CD14-positive monocyte (primary cell): ENCODE results near the gene GRIA3. TPM values are rescaled to one million over a fixed set of nuclear protein-coding genes. Genes with fewer than 3 reads are reported as not detected.
"Not testable (repeated sequence)": the region's sequence is repeated elsewhere in the genome, so short reads cannot be mapped to it uniquely, and the experiment has no call there.

ENCODE experiments used
- DNase-seq, 3 donors: peaks; one replicate each; pipeline ENCODE4 v3.0.0-alpha.2; 2011 to 2022
- H2AFZ ChIP-seq: 2 replicates; pipeline ENCODE4 v1.6.0; 2012; ENCODE audit warnings: mild to moderate bottlenecking, low read depth, low read length, inconsistent platforms; ENCODE audit not compliant: insufficient read depth, poor library complexity, severe bottlenecking
- H3K27ac ChIP-seq, 2 donors: 1 replicate in 1 of 2; 2 replicates in 1 of 2; pipeline ENCODE4 v1.5.1; 2012 to 2013; ENCODE audit warnings: low read length in 2 of 2, control low read depth in 1 of 2, inconsistent platforms in 1 of 2, low read depth in 1 of 2, mild to moderate bottlenecking in 1 of 2
- H3K27me3 ChIP-seq, 2 donors: one replicate each; pipeline versions ENCODE4 v1.6.0 to v1.6.1; 2011 to 2013; ENCODE audit warnings: low read length in 2 of 2; ENCODE audit not compliant: control insufficient read depth in 2 of 2, insufficient read depth in 2 of 2
- H3K36me3 ChIP-seq, 2 donors: replicated peaks in 1 of 2; 1 replicate in 1 of 2; 2 replicates in 1 of 2; pipeline versions ENCODE4 v1.5.1 to v1.6.1; 2012 to 2013; ENCODE audit warnings: low read length in 2 of 2, control low read depth in 1 of 2, inconsistent platforms in 1 of 2, mild to moderate bottlenecking in 1 of 2; ENCODE audit not compliant: insufficient read depth in 2 of 2, control insufficient read depth in 1 of 2
- H3K4me1 ChIP-seq, 2 donors: 1 replicate in 1 of 2; 2 replicates in 1 of 2; pipeline versions ENCODE4 v1.5.1 to v1.6.1; 2012 to 2013; ENCODE audit warnings: low read length in 2 of 2, control low read depth in 1 of 2, inconsistent platforms in 1 of 2, mild to moderate bottlenecking in 1 of 2, moderate library complexity in 1 of 2; ENCODE audit not compliant: insufficient read depth in 2 of 2, control insufficient read depth in 1 of 2
- H3K4me2 ChIP-seq: replicated peaks from 2 replicates; pipeline ENCODE3; 2012; ENCODE audit warnings: low read length, moderate library complexity, mild to moderate bottlenecking; ENCODE audit not compliant: poor library complexity, severe bottlenecking; ENCODE audit errors: extremely low read depth
- H3K4me3 ChIP-seq, 3 experiments: fragments of 200-600 bp in 1 of 3; sonication (generic) in 1 of 3; replicated peaks in 1 of 3; 1 replicate in 2 of 3; 2 replicates in 1 of 3; pipeline ENCODE4 v1.5.1; 2011 to 2013; ENCODE audit warnings: low read length in 3 of 3, mild to moderate bottlenecking in 3 of 3, control low read depth in 2 of 3, low read depth in 2 of 3, inconsistent platforms in 1 of 3, moderate library complexity in 1 of 3
- H3K79me2 ChIP-seq: 2 replicates; pipeline ENCODE4 v1.6.0; 2012; ENCODE audit warnings: mild to moderate bottlenecking, control low read depth, inconsistent platforms, low read length, moderate library complexity; ENCODE audit not compliant: insufficient read depth
- H3K9ac ChIP-seq: 2 replicates; pipeline ENCODE4 v1.6.0; 2017; ENCODE audit warnings: low read length, mild to moderate bottlenecking; ENCODE audit not compliant: insufficient read depth, poor library complexity, severe bottlenecking
- H3K9me3 ChIP-seq, 2 donors: replicated peaks in 1 of 2; 1 replicate in 1 of 2; 2 replicates in 1 of 2; pipeline versions ENCODE4 v1.5.1 to v1.6.1; 2012 to 2013; ENCODE audit warnings: low read length in 2 of 2, control low read depth in 1 of 2; ENCODE audit not compliant: control insufficient read depth in 1 of 2, insufficient read depth in 1 of 2
- H4K20me1 ChIP-seq: 2 replicates; pipeline ENCODE4 v1.6.0; 2012; ENCODE audit warnings: mild to moderate bottlenecking, low read length, control low read depth, moderate library complexity; ENCODE audit not compliant: insufficient read depth
- H3K27ac Mint-ChIP-seq, 7 donors: one replicate each; pipeline ENCODE4 v1.8.0; 2020; ENCODE audit warnings: mild to moderate bottlenecking in 7 of 7, mixed read lengths in 7 of 7, moderate library complexity in 6 of 7, inconsistent platforms in 2 of 7
- H3K27me3 Mint-ChIP-seq, 3 donors: one replicate each; pipeline ENCODE4 v1.8.0; 2021 to 2022; ENCODE audit warnings: low read depth in 3 of 3, mild to moderate bottlenecking in 3 of 3, mixed read lengths in 3 of 3, moderate library complexity in 3 of 3, inconsistent platforms in 1 of 3
- H3K36me3 Mint-ChIP-seq, 2 donors: one replicate each; pipeline ENCODE4 v1.8.0; 2020; ENCODE audit warnings: mixed read lengths in 2 of 2, inconsistent platforms in 1 of 2, mild to moderate bottlenecking in 1 of 2
- H3K4me1 Mint-ChIP-seq: one replicate; pipeline ENCODE4 v1.8.0; 2020; ENCODE audit warnings: mild to moderate bottlenecking, mixed read lengths
- H3K4me3 Mint-ChIP-seq, 2 donors: one replicate each; pipeline ENCODE4 v1.8.0; 2020; ENCODE audit warnings: mild to moderate bottlenecking in 2 of 2, mixed read lengths in 2 of 2, moderate library complexity in 1 of 2
- H3K9me3 Mint-ChIP-seq, 7 donors: one replicate each; pipeline ENCODE4 v1.8.0; 2020 to 2022; ENCODE audit warnings: mixed read lengths in 7 of 7, mild to moderate bottlenecking in 6 of 7, moderate library complexity in 6 of 7, inconsistent platforms in 2 of 7
- CTCF ChIP-seq: fragments of 200-600 bp; IDR thresholded peaks from one replicate; pipeline ENCODE4 v1.8.0; 2022; ENCODE audit warnings: antibody characterized with exemption, mild to moderate bottlenecking
- WGBS: methylation state at CpG from one replicate; pipeline ENCODE4 v1.1.5; 2013; ENCODE audit warnings: missing lambda C conversion rate; ENCODE audit not compliant: insufficient coverage; 5-methylcytosine and 5-hydroxymethylcytosine counted together
- intact Hi-C, 2 donors: fragments of 100-400 bp; cut with micrococcal nuclease; formaldehyde crosslinking; loops; one replicate each; pipeline versions ENCODE4 v1.15.0 to v1.15.1; 2023
- polyA plus RNA-seq, 3 donors: library from polyadenylated mRNA; depleted of rRNA in 1 of 3; unstranded in 2 of 3; stranded (reverse) in 1 of 3; fragments of 300-500 nt in 2 of 3; fragments of >200 nt in 1 of 3; fragmentation: Illumina TruSeq in 2 of 3; gene quantifications; 1 replicate in 2 of 3; 2 replicates in 1 of 3; pipeline ENCODE4 v1.2.3, GENCODE V29; 2012 to 2021

The GRIA3 gene
- polyA plus RNA-seq, 3 donors: not detected

- no peaks in the 10 kb centered on the region for H3K36me3 Mint-ChIP-seq
- Histone ChIP-seq H3K4me1 (no peaks in the 10 kb centered on the region), H3K36me3 (no peaks in the 10 kb centered on the region), H3K4me3 (no peak overlapping the region), H3K27ac (no peak overlapping the region), H3K9me3 (peaks cover 6 to 10% of the 10 kb centered on the region in 2 donors), H4K20me1 (no peaks in the 10 kb centered on the region), H3K9ac (no peak overlapping the region), H2AFZ (no peak overlapping the region), H3K79me2 (no peaks in the 10 kb centered on the region), H3K4me2 (no peak overlapping the region), H3K27me3 (no peaks in the 10 kb centered on the region)
- WGBS: no CpG with 5 or more reads among the region's 2 CpGs
- intact Hi-C loops: no loop called here
- H3K9me3 Mint-ChIP-seq: peaks cover 8 to 21% (median 14%) of the 10 kb centered on the region in 7 donors
- no peaks in the 10 kb centered on the region for H3K4me1 Mint-ChIP-seq
- no peak overlapping the region for H3K4me3 Mint-ChIP-seq
- TF ChIP-seq CTCF: no peak
- H3K27ac Mint-ChIP-seq: no peak overlapping the region
- no peak for DNase-seq
- H3K27me3 Mint-ChIP-seq: no peaks in the 10 kb centered on the region
Measured at GRCh38 chrX:123518791-123519190, 334.7 kb downstream of the GRIA3 start.

GRCh38 chrX:123525123-123525725 lies 341.1 kb downstream of the GRIA3 start:
- Mint-ChIP-seq H3K36me3 (no peaks in the 10 kb centered on the region), H3K27me3 (no peaks in the 10 kb centered on the region), H3K4me3 (no peak overlapping the region), H3K4me1 (no peaks in the 10 kb centered on the region), H3K9me3 (peaks cover 0 to 2% (median 0%) of the 10 kb centered on the region in 7 donors), H3K27ac (no peak overlapping the region)
- intact Hi-C loops: no loop called here
- WGBS: no CpG with 5 or more reads among the region's 2 CpGs
- Histone ChIP-seq H3K4me3 (no peak overlapping the region), H3K27ac (no peak overlapping the region), H3K4me2 (no peak overlapping the region), H3K9ac (no peak overlapping the region), H3K4me1 (no peaks in the 10 kb centered on the region), H3K9me3 (no peaks in the 10 kb centered on the region), H3K79me2 (no peaks in the 10 kb centered on the region), H3K27me3 (no peaks in the 10 kb centered on the region), H2AFZ (no peak overlapping the region), H3K36me3 (no peaks in the 10 kb centered on the region), H4K20me1 (no peaks in the 10 kb centered on the region)
- TF ChIP-seq CTCF: no peak
- DNase-seq: no peak

- H3K27ac ChIP-seq, H3K4me1 Mint-ChIP-seq, H3K79me2 ChIP-seq, H3K27me3 ChIP-seq, H3K4me3 ChIP-seq, H3K4me2 ChIP-seq, H3K4me3 Mint-ChIP-seq, intact Hi-C loops, H3K36me3 Mint-ChIP-seq, H3K4me1 ChIP-seq, H3K36me3 ChIP-seq, H3K27ac Mint-ChIP-seq, DNase-seq, H3K9ac ChIP-seq, H3K9me3 ChIP-seq, H2AFZ ChIP-seq, H4K20me1 ChIP-seq, H3K27me3 Mint-ChIP-seq: not testable (repeated sequence)
- no CpG with 5 or more reads among the region's 1 CpG for WGBS
- peaks cover 0 to 13% (median 6%) of the 10 kb centered on the region in 7 donors for H3K9me3 Mint-ChIP-seq
Measured at GRCh38 chrX:123530726-123531125, 346.6 kb downstream of the GRIA3 start.
